Left kidney (tissue), 8 donors: ENCODE data around the gene RARG. TPM values are rescaled to one million over a fixed set of nuclear protein-coding genes. Genes with fewer than 3 reads are reported as not detected.

ENCODE experiments used
- DNase-seq: peaks from one replicate; pipeline ENCODE4 v3.0.0-alpha.2; 2013
- long read RNA-seq, 8 donors: transcript quantifications; one replicate each; lab custom pipeline, GENCODE V29; 2026
- polyA plus RNA-seq: library from polyadenylated mRNA; unstranded; fragments of 120-200 nt; gene quantifications from one replicate; pipeline ENCODE4 v1.2.1, GENCODE V29; 2013; ENCODE audit not compliant: insufficient read length

Gene RARG
- polyA plus RNA-seq = 33.9 TPM
- long read RNA-seq, donor 1, transcript RARG-201 (8 exons, 1,836 nt) = major isoform, 12 of 12 reads
- long read RNA-seq, donor 1, partial matches to known transcripts = 0 of 12 reads
- long read RNA-seq, donor 1, other reads (novel, unspliced or antisense) = 0 of 12 reads
- long read RNA-seq, donor 2, partial matches to known transcripts = 0 of 6 reads
- long read RNA-seq, donor 2, other reads (novel, unspliced or antisense) = 0 of 6 reads
- long read RNA-seq, donor 3, partial matches to known transcripts = 0 of 3 reads
- long read RNA-seq, donor 3, other reads (novel, unspliced or antisense) = 0 of 3 reads
- long read RNA-seq, donor 4 = 0 reads
- long read RNA-seq, donor 5, partial matches to known transcripts = 0 of 5 reads
- long read RNA-seq, donor 5, other reads (novel, unspliced or antisense) = 0 of 5 reads
- long read RNA-seq, donor 6, partial matches to known transcripts = 0 of 5 reads
- long read RNA-seq, donor 6, other reads (novel, unspliced or antisense) = 0 of 5 reads
- long read RNA-seq, donor 7, transcript RARG-201 (8 exons, 1,836 nt) = minor isoform, 5 of 11 reads
- long read RNA-seq, donor 7, transcript RARG-203 (10 exons, 2,959 nt) = major isoform, 6 of 11 reads
- long read RNA-seq, donor 7, partial matches to known transcripts = 0 of 11 reads
- long read RNA-seq, donor 7, other reads (novel, unspliced or antisense) = 0 of 11 reads
- long read RNA-seq, donor 8, partial matches to known transcripts = 0 of 2 reads
- long read RNA-seq, donor 8, other reads (novel, unspliced or antisense) = 0 of 2 reads

DNA sequence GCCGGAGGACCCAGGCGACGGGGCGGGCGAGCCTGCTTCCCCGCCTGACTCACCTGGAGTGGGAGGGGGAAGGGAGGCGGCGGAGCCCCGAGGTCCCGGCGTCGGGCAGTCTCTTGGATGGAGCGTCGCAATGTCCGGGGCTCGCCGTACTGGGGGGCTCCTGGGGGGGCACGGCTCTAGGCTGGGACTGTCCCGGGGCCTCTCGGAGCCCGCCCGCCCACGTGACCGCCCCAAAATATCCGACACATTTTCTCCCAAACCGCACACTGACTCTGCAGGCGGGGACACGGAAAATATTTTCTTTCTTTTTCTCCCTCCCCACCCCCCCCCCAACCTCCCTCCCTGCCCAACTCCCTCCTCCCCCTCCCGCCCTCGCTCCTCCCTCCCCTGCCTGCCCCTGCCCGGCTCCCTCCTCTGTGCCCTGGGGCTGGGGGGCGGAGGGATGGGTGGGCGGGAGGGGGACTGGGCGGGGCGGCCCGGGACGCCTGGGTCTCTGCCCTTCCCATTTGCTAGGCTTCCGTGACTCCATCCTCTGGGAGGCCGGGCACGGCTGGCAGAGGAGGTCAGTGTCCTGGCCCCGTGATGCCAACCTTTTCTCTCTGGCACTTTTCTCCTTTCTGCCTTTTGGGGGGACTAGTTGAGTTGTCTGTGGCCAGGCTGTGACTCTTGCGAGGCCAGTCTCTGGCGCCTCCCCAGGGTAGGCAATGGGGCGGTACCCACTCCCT lies at the start of gene RARG:
RARG (minus strand) TSS at position 289 of the 725 bp plus-strand sequence. CDS start 4,664 bp downstream, outside the sequence.
- DNase-seq = no peak

- DNase-seq = no peak
Observed at GRCh38 chr12:53279888-53280498, 48.0 kb upstream of the RARG start.

DNA sequence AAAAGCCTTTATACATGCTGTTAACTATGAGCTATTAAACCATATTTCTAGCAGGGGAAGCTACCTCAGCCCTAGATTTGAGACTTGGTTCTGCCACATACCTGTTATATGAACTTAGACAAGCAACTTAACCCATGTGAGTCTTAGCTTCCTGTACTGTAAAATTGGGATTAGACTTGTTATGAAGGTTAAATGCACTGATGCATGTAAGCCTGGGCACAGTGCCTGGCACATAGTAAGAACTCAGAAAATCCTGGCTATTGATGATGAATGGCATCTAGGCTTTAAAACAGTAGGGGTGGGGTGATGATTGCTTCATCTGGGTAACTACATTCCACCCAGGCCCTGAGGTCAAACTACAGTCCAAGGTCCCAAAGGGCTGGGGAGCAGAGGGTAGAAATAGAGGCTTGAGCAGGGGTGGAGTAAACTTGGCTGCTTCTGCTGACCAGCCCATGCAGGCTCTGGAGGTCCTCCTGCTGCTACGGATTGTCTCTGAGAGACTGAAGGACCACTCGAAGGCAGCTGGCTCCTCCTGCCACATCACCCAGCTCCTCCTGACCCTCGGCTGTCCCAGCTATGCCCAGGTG lies 47.4 kb upstream of the RARG start:
- no peak for DNase-seq

GRCh38 chr12:53277981-53278380 lies 46.0 kb upstream of the RARG start:
- no peak for DNase-seq

DNA sequence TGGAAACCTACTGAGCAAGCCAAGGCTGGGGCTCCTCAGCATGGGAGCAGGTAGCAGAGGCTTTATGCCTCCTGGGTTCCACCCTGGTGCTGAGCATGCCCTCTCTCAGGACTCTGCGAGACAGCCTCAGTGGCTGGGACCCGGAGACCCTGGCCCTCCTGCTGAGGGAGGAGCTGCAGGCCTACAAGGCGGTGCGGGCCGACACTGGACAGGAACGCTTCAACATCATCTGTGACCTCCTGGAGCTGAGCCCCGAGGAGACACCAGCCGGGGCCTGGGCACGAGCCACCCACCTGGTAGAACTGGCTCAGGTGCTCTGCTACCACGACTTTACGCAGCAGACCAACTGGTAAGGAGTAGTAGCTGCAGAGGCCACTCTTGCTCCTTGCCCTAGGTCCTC lies 44.5 kb upstream of the RARG start:
- no peak for DNase-seq

GRCh38 chr12:53274445-53274844 lies 42.4 kb upstream of the RARG start:
- DNase-seq = no peak

GRCh38 chr12:53268630-53269562 lies 36.9 kb upstream of the RARG start:
- DNase-seq = no peak

DNA sequence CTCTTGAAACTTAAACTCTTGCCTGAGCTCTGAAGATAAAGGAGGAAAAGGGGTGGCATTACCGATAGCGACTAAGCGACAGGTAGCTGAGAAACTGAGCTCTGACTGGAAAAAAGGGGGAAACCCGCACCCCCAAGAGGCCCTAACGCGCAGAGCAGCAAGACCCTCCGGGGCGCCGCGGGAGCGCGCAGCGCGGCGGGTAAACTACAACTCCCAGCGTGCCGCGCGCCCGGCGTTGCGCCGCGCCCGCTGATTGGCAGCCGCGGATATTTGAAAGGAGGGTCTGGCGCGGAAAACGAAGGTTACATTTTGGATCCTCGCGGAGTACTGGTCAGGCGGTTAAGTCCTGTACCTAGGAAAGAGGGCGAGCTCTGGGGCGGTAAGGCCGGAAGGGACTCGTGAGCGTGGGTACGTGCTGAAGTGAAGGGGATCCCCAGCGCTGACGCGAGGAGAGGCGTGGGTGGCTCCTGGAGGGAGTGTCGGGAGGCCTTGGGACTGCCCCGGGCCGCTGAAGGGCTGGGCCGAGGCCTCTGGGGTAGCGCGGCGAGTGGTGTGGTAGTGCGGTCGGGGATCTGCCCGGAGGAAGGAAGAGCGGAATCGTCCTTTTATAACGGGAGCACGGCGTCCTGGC lies 36.1 kb upstream of the RARG start, which contains the start of gene ESPL1:
ESPL1 (plus strand) TSS at position 301 of the 631 bp plus-strand sequence. CDS start 468 bp downstream, outside the sequence.
- DNase-seq = peak; percentile 87

DNA sequence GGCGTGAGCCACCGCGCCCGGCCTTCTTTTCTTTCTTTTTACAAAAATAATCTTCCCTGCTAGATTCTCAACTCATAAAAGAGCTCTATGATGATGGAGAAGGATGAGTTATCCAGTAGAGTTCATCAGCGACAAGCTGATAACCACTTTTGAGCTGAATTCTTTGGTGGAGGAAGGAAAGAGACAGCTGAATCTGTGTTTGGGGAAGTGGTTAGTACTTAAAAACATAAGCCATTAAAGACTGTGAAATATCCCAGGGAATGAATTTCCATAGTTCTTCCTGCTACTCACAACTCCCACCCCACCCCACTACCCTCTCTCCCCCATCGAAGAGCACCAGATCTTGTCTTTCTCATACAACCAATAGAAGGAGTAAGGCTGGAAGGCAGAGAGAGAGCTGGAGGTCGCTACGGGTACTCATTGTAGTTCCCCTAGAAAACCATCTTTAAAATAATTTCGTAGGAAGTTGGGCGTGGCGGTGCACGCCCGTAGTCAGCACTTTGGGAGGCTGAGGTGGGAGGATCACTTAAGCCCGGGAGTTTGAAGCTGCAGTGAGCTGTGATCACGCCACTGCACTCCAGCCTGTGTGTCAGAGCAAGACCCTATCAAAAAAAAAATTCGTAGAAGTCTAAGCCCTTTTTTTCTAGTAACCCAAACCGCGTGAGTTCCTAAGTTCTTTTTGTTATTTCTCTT lies 35.4 kb upstream of the RARG start:
- no peak for DNase-seq

DNA sequence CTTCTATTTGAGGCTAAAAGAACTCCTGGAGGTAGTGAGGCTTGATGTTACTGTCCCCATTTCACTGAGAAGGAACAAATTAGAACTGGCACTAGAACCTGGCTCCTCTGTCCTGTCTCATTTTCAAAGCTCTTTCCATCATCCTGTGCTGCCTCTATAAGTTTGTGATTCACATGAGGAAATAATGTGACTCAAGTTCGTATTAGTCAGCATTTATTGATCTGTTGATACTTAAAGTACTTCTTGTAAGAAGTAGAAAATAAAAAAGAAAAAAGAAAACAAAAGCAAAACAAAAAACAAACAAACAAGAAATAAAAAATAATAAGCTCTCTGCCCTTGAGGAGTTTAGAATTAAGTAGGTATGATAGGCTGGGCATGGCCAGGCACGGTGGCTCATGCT lies 33.8 kb upstream of the RARG start:
- DNase-seq = no peak

DNA sequence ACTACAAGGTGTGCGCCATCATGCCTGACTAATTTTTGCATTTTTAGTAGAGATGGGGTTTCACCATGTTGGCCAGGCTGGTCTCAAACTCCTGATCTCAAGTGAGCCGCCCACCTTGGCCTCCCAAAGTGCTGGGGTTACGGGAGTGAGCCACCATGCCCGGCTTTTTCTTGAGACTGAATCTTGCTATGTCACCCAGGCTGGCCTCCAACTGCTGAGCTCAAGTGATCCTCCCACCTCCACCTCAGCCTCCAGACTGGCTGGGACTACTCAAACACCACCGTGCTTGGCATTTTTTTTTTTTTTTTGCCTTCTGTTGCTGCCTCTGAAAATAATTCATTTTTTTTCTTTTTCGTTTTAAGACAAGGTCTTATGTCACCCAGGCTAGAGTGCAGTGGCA lies 27.9 kb upstream of the RARG start:
- DNase-seq = no peak

- no peak for DNase-seq
Observed at GRCh38 chr12:53258541-53259539, 26.8 kb upstream of the RARG start.

DNA sequence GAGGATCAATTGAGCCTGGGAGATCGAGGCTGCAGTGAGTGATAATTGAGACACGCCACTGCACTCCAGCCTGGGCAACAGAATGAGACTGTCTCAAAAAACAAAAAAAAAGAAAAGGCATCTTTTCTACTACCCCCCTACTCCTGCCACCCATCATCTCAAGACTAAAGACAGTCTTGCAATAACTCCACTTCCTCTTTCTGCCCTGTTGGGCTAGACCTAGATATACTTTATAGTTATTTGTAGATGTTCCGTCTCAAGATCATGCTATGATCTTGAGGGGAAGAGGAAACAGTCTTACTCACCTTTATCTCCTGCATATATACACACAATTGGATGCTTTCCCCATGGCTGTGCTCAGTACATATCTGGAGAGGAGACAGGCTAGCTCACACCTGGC lies 24.0 kb upstream of the RARG start:
- no peak for DNase-seq

- no peak for DNase-seq
Observed at GRCh38 chr12:53254816-53255545, 23.0 kb upstream of the RARG start.

GRCh38 chr12:53253298-53253697 lies 21.3 kb upstream of the RARG start:
- no peak for DNase-seq

GRCh38 chr12:53252349-53252916 lies 20.4 kb upstream of the RARG start:
- no peak for DNase-seq
